OCI-LY1 (cell line): ENCODE measurements around the gene FBXW7.

Source experiments
- H2AFZ ChIP-seq: fragments of 200-600 bp; sonication (generic), shearing (Covaris generic); 2 replicates; pipeline ENCODE4 v1.6.0; 2014; ENCODE audit warnings: antibody characterized with exemption, mild to moderate bottlenecking, low read length
- H3F3A ChIP-seq: fragments of 200-600 bp; sonication (generic), shearing (Covaris generic); 2 replicates; pipeline ENCODE4 v1.6.0; 2014; ENCODE audit warnings: mild to moderate bottlenecking, antibody characterized with exemption, low read length, moderate library complexity; ENCODE audit not compliant: insufficient read depth
- H3K27ac ChIP-seq: fragments of 200-600 bp; sonication (generic); 2 replicates; pipeline ENCODE4 v1.5.1; 2014; ENCODE audit warnings: low read length, mixed run types, mild to moderate bottlenecking, low read depth; ENCODE audit not compliant: poor library complexity, severe bottlenecking
- H3K27me3 ChIP-seq: fragments of 200-600 bp; sonication (generic); 2 replicates; pipeline ENCODE4 v1.6.0; 2014; ENCODE audit warnings: antibody characterized with exemption, mild to moderate bottlenecking, low read length, moderate library complexity; ENCODE audit not compliant: insufficient read depth
- H3K36me3 ChIP-seq: fragments of 200-600 bp; sonication (generic); 2 replicates; pipeline ENCODE4 v1.6.1; 2014; ENCODE audit warnings: mild to moderate bottlenecking, antibody characterized with exemption, low read length, moderate library complexity, mixed read lengths; ENCODE audit not compliant: insufficient read depth
- H3K4me1 ChIP-seq: fragments of 200-600 bp; sonication (generic); 2 replicates; pipeline ENCODE4 v1.5.1; 2014; ENCODE audit warnings: mild to moderate bottlenecking, low read length, moderate library complexity; ENCODE audit not compliant: insufficient read depth, severe bottlenecking
- H3K4me2 ChIP-seq: fragments of 200-600 bp; sonication (generic), shearing (Covaris generic); 2 replicates; pipeline ENCODE4 v1.6.1; 2014; ENCODE audit warnings: low read length
- H3K4me3 ChIP-seq: fragments of 200-600 bp; sonication (generic); 2 replicates; pipeline ENCODE4 v1.5.1; 2014; ENCODE audit warnings: low read length, low read depth, mild to moderate bottlenecking, mixed read lengths; ENCODE audit not compliant: poor library complexity, severe bottlenecking
- H3K79me2 ChIP-seq: fragments of 200-600 bp; shearing (Covaris generic); 2 replicates; pipeline ENCODE4 v1.6.1; 2016; ENCODE audit warnings: mixed run types, low read length, mixed read lengths; ENCODE audit not compliant: insufficient read depth
- H3K9ac ChIP-seq: fragments of 200-600 bp; sonication (generic), shearing (Covaris generic); 2 replicates; pipeline ENCODE4 v1.6.1; 2014; ENCODE audit warnings: mild to moderate bottlenecking, low read length, mixed read lengths
- H3K9me2 ChIP-seq: fragments of 200-600 bp; sonication (generic), shearing (Covaris generic); 2 replicates; pipeline ENCODE4 v1.6.1; 2014; ENCODE audit warnings: low read depth, mild to moderate bottlenecking, low read length, mixed read lengths
- H3K9me3 ChIP-seq: fragments of 200-600 bp; shearing (Covaris generic); 2 replicates; pipeline ENCODE4 v1.6.1; 2014; ENCODE audit warnings: low read length, mixed read lengths
- H4K20me1 ChIP-seq: fragments of 200-600 bp; sonication (generic), shearing (Covaris generic); 2 replicates; pipeline ENCODE4 v1.6.0; 2016; ENCODE audit warnings: mild to moderate bottlenecking, low read length; ENCODE audit not compliant: insufficient read depth
- CTCF ChIP-seq: fragments of 200-600 bp; sonication (generic), shearing (Covaris generic); IDR thresholded peaks from 2 replicates; pipeline ENCODE4 v1.5.1; 2017; ENCODE audit warnings: mild to moderate bottlenecking, antibody characterized with exemption, low read length, moderate library complexity, mixed read lengths
- EZH2 ChIP-seq: fragments of 200-600 bp; sonication (generic), shearing (Covaris generic); IDR thresholded peaks from 2 replicates; pipeline ENCODE4 v1.8.0; 2017; ENCODE audit warnings: borderline replicate concordance, mixed run types, mild to moderate bottlenecking, antibody characterized with exemption, low read length, moderate library complexity, mixed read lengths

The FBXW7 gene

DNA sequence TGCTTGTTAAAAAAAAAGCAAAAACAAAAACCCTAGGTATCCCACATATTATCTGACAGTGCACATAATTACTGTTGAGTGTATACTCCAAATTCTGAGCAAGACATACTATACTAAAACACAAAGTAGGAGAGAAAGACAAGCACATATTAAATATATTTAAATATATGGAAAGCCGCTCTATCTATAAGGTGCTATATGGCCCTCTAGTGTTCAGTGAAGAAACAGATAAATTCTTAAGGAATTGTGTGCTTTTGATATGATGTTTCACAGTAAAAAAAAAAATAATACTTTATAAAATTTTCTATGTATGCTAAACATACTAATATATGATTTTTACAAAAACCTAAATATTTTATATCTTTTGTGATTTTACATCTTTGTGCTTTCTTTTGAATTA, 137.8 kb downstream of the FBXW7 start:
- H3K4me1 ChIP-seq, result peaks cover 11% of the 10 kb centered on the region
- no peak overlapping the region for H3K4me3 ChIP-seq
- no peaks in the 10 kb centered on the region for H3K9me3 ChIP-seq
- H3K9me2 ChIP-seq, result no peaks in the 10 kb centered on the region
- no peaks in the 10 kb centered on the region for H3F3A ChIP-seq
- no peak overlapping the region for H2AFZ ChIP-seq
- H4K20me1 ChIP-seq, result no peaks in the 10 kb centered on the region
- H3K27me3 ChIP-seq, result no peaks in the 10 kb centered on the region
- no peak overlapping the region for H3K27ac ChIP-seq
- no peak overlapping the region for H3K9ac ChIP-seq
- TF ChIP-seq EZH2 (no peak), CTCF (peak; percentile 14; the same call in 1 of the 2 replicates)
- peaks cover 49% of the 10 kb centered on the region for H3K36me3 ChIP-seq
- H3K4me2 ChIP-seq, result no peak overlapping the region
- peaks cover 10% of the 10 kb centered on the region for H3K79me2 ChIP-seq

GRCh38 chr4:152394791-152395190, 141.1 kb downstream of the FBXW7 start:
- H3K4me1 ChIP-seq, result peaks cover 9% of the 10 kb centered on the region
- no peak overlapping the region for H3K4me3 ChIP-seq
- no peak overlapping the region for H3K27ac ChIP-seq
- peaks cover 58% of the 10 kb centered on the region for H3K36me3 ChIP-seq
- H3F3A ChIP-seq, result no peaks in the 10 kb centered on the region
- no peaks in the 10 kb centered on the region for H3K9me2 ChIP-seq
- no peaks in the 10 kb centered on the region for H3K9me3 ChIP-seq
- no peaks in the 10 kb centered on the region for H3K27me3 ChIP-seq
- no peak overlapping the region for H2AFZ ChIP-seq
- TF ChIP-seq CTCF (no peak), EZH2 (no peak)
- no peaks in the 10 kb centered on the region for H4K20me1 ChIP-seq
- H3K79me2 ChIP-seq, result peaks cover 19% of the 10 kb centered on the region
- no peak overlapping the region for H3K9ac ChIP-seq
- no peak overlapping the region for H3K4me2 ChIP-seq

DNA sequence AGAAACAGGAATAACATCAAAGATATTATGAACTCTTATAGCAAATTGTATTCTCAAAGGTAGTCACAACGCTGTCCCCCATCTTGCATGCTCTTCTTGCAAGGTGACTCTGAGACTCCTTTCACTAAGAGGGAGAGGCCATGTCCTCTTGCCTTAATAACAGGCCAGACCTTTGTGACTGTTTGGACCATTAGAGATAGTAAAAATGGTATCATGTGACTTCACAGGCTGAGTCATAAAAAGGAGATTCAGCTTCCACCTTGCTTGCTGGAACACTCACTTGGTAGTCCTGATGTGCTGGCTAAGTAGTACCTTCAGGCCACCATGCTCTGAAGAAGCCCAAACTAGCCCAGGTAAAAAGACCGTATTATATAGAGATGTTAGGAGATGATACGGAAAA, 143.8 kb downstream of the FBXW7 start:
- no peak overlapping the region for H3K4me2 ChIP-seq
- H3K9ac ChIP-seq, result no peak overlapping the region
- H3K27me3 ChIP-seq, result no peaks in the 10 kb centered on the region
- no peak for TF ChIP-seq EZH2
- no peaks in the 10 kb centered on the region for H3F3A ChIP-seq
- H3K36me3 ChIP-seq, result peaks cover 56% of the 10 kb centered on the region
- H3K79me2 ChIP-seq, result peaks cover 20% of the 10 kb centered on the region; the same call in 1 of the 2 replicates
- no peaks in the 10 kb centered on the region for H3K9me2 ChIP-seq
- H4K20me1 ChIP-seq, result no peaks in the 10 kb centered on the region
- H3K9me3 ChIP-seq, result peaks cover 5% of the 10 kb centered on the region; the same call in 1 of the 2 replicates
- no peaks in the 10 kb centered on the region for H3K4me1 ChIP-seq
- H2AFZ ChIP-seq, result no peak overlapping the region
- no peak overlapping the region for H3K27ac ChIP-seq
- H3K4me3 ChIP-seq, result no peak overlapping the region

- no peak overlapping the region for H3K4me2 ChIP-seq
- TF ChIP-seq CTCF (no peak), EZH2 (no peak)
- H3K27ac ChIP-seq, result no peak overlapping the region
- peaks cover 44% of the 10 kb centered on the region for H3K36me3 ChIP-seq
- H3K9me2 ChIP-seq, result no peaks in the 10 kb centered on the region
- peaks cover 5% of the 10 kb centered on the region; the same call in 1 of the 2 replicates for H3K9me3 ChIP-seq
- no peak overlapping the region for H3K9ac ChIP-seq
- H3K4me3 ChIP-seq, result no peak overlapping the region
- no peaks in the 10 kb centered on the region for H3K4me1 ChIP-seq
- H3K79me2 ChIP-seq, result peaks cover 23% of the 10 kb centered on the region; the same call in 1 of the 2 replicates
- no peaks in the 10 kb centered on the region for H3F3A ChIP-seq
- no peaks in the 10 kb centered on the region for H4K20me1 ChIP-seq
- no peak overlapping the region for H2AFZ ChIP-seq
- no peaks in the 10 kb centered on the region for H3K27me3 ChIP-seq
Measured at GRCh38 chr4:152390216-152390615, 145.7 kb downstream of the FBXW7 start.
